Large intestine (tissue), 12 donors: ENCODE measurements around the gene TRIM64C. TPM values are rescaled to one million over a fixed set of nuclear protein-coding genes. Genes with fewer than 3 reads are reported as not detected.
"Not testable (repeated sequence)": the region's sequence is repeated elsewhere in the genome, so short reads cannot be mapped to it uniquely, and the experiment has no call there.

Source experiments
- DNase-seq, 2 donors: peaks; one replicate each; pipeline versions ENCODE4 v3.0.0 to v3.0.0-alpha.2; 2013
- H3K27ac ChIP-seq: one replicate; pipeline ENCODE4 v1.5.1; 2013; ENCODE audit warnings: low read length
- H3K27me3 ChIP-seq: 2 replicates; pipeline ENCODE4 v1.6.1; 2013; ENCODE audit warnings: low read length; ENCODE audit not compliant: control insufficient read depth, insufficient read depth
- H3K36me3 ChIP-seq: 2 replicates; pipeline ENCODE4 v1.6.1; 2013; ENCODE audit warnings: low read length; ENCODE audit not compliant: control insufficient read depth, insufficient read depth
- H3K4me1 ChIP-seq: one replicate; pipeline ENCODE4 v1.6.1; 2013; ENCODE audit warnings: low read length; ENCODE audit not compliant: control insufficient read depth, insufficient read depth
- H3K4me3 ChIP-seq: one replicate; pipeline ENCODE4 v1.5.1; 2013; ENCODE audit warnings: low read length
- H3K9me3 ChIP-seq: one replicate; pipeline ENCODE4 v1.6.1; 2013; ENCODE audit warnings: mild to moderate bottlenecking, low read depth, low read length, moderate library complexity; ENCODE audit not compliant: control insufficient read depth
- WGBS: methylation state at CpG from one replicate; pipeline ENCODE4 v1.1.5; 2013; ENCODE audit warnings: low lambda C conversion rate; ENCODE audit not compliant: insufficient coverage; 5-methylcytosine and 5-hydroxymethylcytosine counted together
- long read RNA-seq, 11 donors: transcript quantifications; one replicate each; lab custom pipeline, GENCODE V29; 2026
- polyA plus RNA-seq: library from polyadenylated mRNA; unstranded; fragments of 120-200 nt; gene quantifications from one replicate; pipeline ENCODE4 v1.2.1, GENCODE V29; 2013

TRIM64C gene
- polyA plus RNA-seq, result not detected
- long read RNA-seq, donor 1, result 0 reads
- long read RNA-seq, donor 2, result 0 reads
- long read RNA-seq, donor 3, result 0 reads
- long read RNA-seq, donor 4, result 0 reads
- long read RNA-seq, donor 5, result 0 reads
- long read RNA-seq, donor 6, result 0 reads
- long read RNA-seq, donor 7, result 0 reads
- long read RNA-seq, donor 8, result 0 reads
- long read RNA-seq, donor 9, result 0 reads
- long read RNA-seq, donor 10, result 0 reads
- long read RNA-seq, donor 11, result 0 reads

- not testable (repeated sequence) for H3K36me3 ChIP-seq, H3K27me3 ChIP-seq, H3K4me1 ChIP-seq, H3K9me3 ChIP-seq, DNase-seq, H3K27ac ChIP-seq, H3K4me3 ChIP-seq
- no CpG with 5 or more reads among the region's 5 CpGs for WGBS
These were observed at the start of gene TRIM64C for GRCh38 chr11:49059012-49059411. TRIM64C (minus strand) TSS chr11:49059112; CDS start chr11:49059112, 0 bp downstream.

- not testable (repeated sequence) for H3K4me3 ChIP-seq, H3K36me3 ChIP-seq, H3K27ac ChIP-seq, H3K27me3 ChIP-seq, H3K4me1 ChIP-seq, DNase-seq, H3K9me3 ChIP-seq
- no CpG with 5 or more reads among the region's 24 CpGs for WGBS
These were observed 43.4 kb upstream of the TRIM64C start for GRCh38 chr11:49102356-49102755.

- not testable (repeated sequence) for H3K27ac ChIP-seq, H3K36me3 ChIP-seq, H3K27me3 ChIP-seq, H3K4me3 ChIP-seq, DNase-seq, H3K9me3 ChIP-seq, H3K4me1 ChIP-seq
- no CpG with 5 or more reads among the region's 5 CpGs for WGBS
These were observed 11.0 kb upstream of the TRIM64C start for GRCh38 chr11:49069897-49070296.

- peaks cover 17% of the 10 kb centered on the region for H3K9me3 ChIP-seq
- not testable (repeated sequence) for H3K36me3 ChIP-seq, H3K27me3 ChIP-seq, H3K4me3 ChIP-seq, DNase-seq, H3K4me1 ChIP-seq, H3K27ac ChIP-seq
- WGBS, result no CpG with 5 or more reads among the region's 38 CpGs
These were observed 9.1 kb downstream of the TRIM64C start for GRCh38 chr11:49049821-49050220.

GRCh38 chr11:49048229-49048628 is 10.7 kb downstream of the TRIM64C start:
- not testable (repeated sequence) for H3K4me3 ChIP-seq, H3K27ac ChIP-seq, H3K27me3 ChIP-seq, H3K36me3 ChIP-seq, DNase-seq, H3K4me1 ChIP-seq
- no CpG with 5 or more reads among the region's 28 CpGs for WGBS
- H3K9me3 ChIP-seq, result peaks cover 17% of the 10 kb centered on the region

GRCh38 chr11:49028523-49028922 is 30.4 kb downstream of the TRIM64C start, which contains the start of gene TRIM49B:
TRIM49B (plus strand) TSS chr11:49028823; CDS start chr11:49031600, 2,777 bp downstream.
- not testable (repeated sequence) for H3K27me3 ChIP-seq, H3K9me3 ChIP-seq, H3K36me3 ChIP-seq, H3K27ac ChIP-seq, H3K4me1 ChIP-seq, DNase-seq, H3K4me3 ChIP-seq
- WGBS, result no CpG with 5 or more reads among the region's 2 CpGs

Other genes with a start within 250 kb of the TRIM64C start
- not detected for gene TRIM51G, start 75.2 kb downstream of the TRIM64C start, polyA plus RNA-seq
- gene TRIM49B, start 30.3 kb downstream of the TRIM64C start, polyA plus RNA-seq, result not detected
- 322 TPM for gene FOLH1, start 149.5 kb upstream of the TRIM64C start, polyA plus RNA-seq